ENCODE results near the gene GPR63. TPM values are rescaled to one million over a fixed set of nuclear protein-coding genes. Genes with fewer than 3 reads are reported as not detected.

The GPR63 gene
- total and polyA plus RNA-seq, 2 donors (not counting 3 experiments of a cell fraction or from before 2014, with no cell fraction given): 0.06 to 0.13 TPM

DNA sequence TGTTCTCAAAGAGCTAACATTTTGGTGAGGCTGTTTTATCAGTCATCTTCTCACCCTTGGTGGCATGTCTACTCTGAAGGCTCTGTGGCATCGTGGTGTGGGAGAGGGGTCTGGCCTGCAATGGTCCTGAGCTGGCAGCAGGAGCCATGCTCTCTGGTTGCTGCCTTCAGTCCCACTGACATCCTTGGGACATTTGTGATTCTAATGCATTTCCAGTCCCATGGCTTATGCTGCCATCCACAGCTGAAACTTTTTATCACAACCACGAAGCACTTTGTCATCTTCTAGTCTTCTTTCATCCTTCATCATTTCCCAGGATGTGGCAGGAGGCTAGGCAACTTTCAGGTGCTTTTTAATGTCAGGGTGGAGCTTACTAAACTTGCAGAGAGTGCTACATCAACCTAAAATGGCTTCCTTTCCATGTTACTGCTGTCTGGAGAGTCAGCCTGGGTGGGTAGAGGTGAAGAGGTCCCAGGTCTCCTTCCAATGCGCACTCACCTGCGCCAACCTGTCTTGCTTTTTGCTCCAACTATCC, 77.1 kb downstream of the GPR63 start:
- H3K4me2 ChIP-seq (ENCODE audit: insufficient read depth, low read length): no peak overlapping the region
- H3K36me3 ChIP-seq (ENCODE audit: control insufficient read depth in 2 of 2, extremely low read depth in 1 of 2, insufficient read depth in 2 of 2, low read length in 2 of 2): no peaks in the 10 kb centered on the region
- H2AFZ ChIP-seq (ENCODE audit: low read depth, low read length): no peak overlapping the region
- no peak overlapping the region for H3K27ac ChIP-seq (ENCODE audit: insufficient read depth, low read depth, low read length)
- ChIA-PET POLR2A (no interaction called here), CTCF (interaction anchor here (1.0 kb wide), 1 partner anchor 17 kb away, joined by 3 read pairs; no protein-coding TSS in a partner anchor)
- TF ChIP-seq POLR2AphosphoS5 (IDR thresholded peaks at IDR 0.05; ENCODE audit: insufficient read depth, low read depth, low read length) (no peak), EZH2 (IDR thresholded peaks at IDR 0.05; ENCODE audit: borderline replicate concordance, low read depth, low read length, severe bottlenecking) (no peak), JUN (IDR thresholded peaks at IDR 0.05; ENCODE audit: borderline replicate concordance, insufficient read depth, insufficient read length, low read depth) (no peak), MYC (IDR thresholded peaks at IDR 0.05; ENCODE audit: low read depth, low read length) (no peak), POLR2A (IDR thresholded peaks at IDR 0.05; ENCODE audit: low read depth, low read length) (no peak), GATA2 (IDR thresholded peaks at IDR 0.05; ENCODE audit: insufficient read depth, insufficient read length, low read depth, low read length) (no peak), FOS (IDR thresholded peaks at IDR 0.05; ENCODE audit: borderline replicate concordance, insufficient read depth, low read length) (no peak)
- TF ChIP-seq, protein P1, sequence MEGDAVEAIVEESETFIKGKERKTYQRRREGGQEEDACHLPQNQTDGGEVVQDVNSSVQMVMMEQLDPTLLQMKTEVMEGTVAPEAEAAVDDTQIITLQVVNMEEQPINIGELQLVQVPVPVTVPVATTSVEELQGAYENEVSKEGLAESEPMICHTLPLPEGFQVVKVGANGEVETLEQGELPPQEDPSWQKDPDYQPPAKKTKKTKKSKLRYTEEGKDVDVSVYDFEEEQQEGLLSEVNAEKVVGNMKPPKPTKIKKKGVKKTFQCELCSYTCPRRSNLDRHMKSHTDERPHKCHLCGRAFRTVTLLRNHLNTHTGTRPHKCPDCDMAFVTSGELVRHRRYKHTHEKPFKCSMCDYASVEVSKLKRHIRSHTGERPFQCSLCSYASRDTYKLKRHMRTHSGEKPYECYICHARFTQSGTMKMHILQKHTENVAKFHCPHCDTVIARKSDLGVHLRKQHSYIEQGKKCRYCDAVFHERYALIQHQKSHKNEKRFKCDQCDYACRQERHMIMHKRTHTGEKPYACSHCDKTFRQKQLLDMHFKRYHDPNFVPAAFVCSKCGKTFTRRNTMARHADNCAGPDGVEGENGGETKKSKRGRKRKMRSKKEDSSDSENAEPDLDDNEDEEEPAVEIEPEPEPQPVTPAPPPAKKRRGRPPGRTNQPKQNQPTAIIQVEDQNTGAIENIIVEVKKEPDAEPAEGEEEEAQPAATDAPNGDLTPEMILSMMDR (IDR thresholded peaks at IDR 0.05; ENCODE audit: extremely low read depth in 1 of 2, insufficient read depth in 1 of 2, low read depth in 1 of 2, low read length in 2 of 2): no peak
- TF ChIP-seq, protein P2, sequence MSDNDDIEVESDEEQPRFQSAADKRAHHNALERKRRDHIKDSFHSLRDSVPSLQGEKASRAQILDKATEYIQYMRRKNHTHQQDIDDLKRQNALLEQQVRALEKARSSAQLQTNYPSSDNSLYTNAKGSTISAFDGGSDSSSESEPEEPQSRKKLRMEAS (IDR thresholded peaks at IDR 0.05; ENCODE audit: insufficient read depth, insufficient read length): no peak
- intact Hi-C loops (cut with micrococcal nuclease): no loop called here
- H3K9ac ChIP-seq (replicated peaks; ENCODE audit: extremely low read depth, insufficient read depth, low read length): no peak overlapping the region
- dilution Hi-C loops (cut with MboI; ENCODE audit: extremely low pct_ligation_motif_present, low sequenced_read_pairs): no loop called here
- no peak overlapping the region for H3K4me3 ChIP-seq (replicated peaks in 1 of 3; ENCODE audit: insufficient read depth in 1 of 3, low read depth in 1 of 3, low read length in 3 of 3)
- no peaks in the 10 kb centered on the region for H3K27me3 ChIP-seq (ENCODE audit: control insufficient read depth in 2 of 2, insufficient read depth in 2 of 2, low read length in 2 of 2)
- FAIRE-seq (no peak), DNase-seq (ENCODE audit: low read depth, low spot score) (no peak)
- no peaks in the 10 kb centered on the region for H4K20me1 ChIP-seq (replicated peaks; ENCODE audit: control insufficient read depth, extremely low read depth, insufficient read depth, low read length)
- H3K79me2 ChIP-seq (ENCODE audit: control insufficient read depth, insufficient read depth, low read length): no peaks in the 10 kb centered on the region
- no peaks in the 10 kb centered on the region for H3K9me1 ChIP-seq (replicated peaks; ENCODE audit: control insufficient read depth, extremely low read depth, insufficient read depth, low read length)
- BruUV-seq (replicated peaks): no TSS peak
- H3K9me3 ChIP-seq (replicated peaks; ENCODE audit: control insufficient read depth, insufficient read depth, low read length): no peaks in the 10 kb centered on the region
- no peaks in the 10 kb centered on the region for H3K4me1 ChIP-seq (ENCODE audit: control insufficient read depth, extremely low read depth, insufficient read depth, low read length)
